GM18870 (cell line): ENCODE measurements around the gene PTBP2.
"Not testable (repeated sequence)": the region's sequence is repeated elsewhere in the genome, so short reads cannot be mapped to it uniquely, and the experiment has no call there.

Experiments
- ATAC-seq: cut with Tn5 transposase; IDR thresholded peaks from one replicate; pipeline ENCODE4 v1.9.1; 2021; ENCODE audit warnings: moderate library complexity; ENCODE audit not compliant: unreplicated experiment

Gene PTBP2

DNA sequence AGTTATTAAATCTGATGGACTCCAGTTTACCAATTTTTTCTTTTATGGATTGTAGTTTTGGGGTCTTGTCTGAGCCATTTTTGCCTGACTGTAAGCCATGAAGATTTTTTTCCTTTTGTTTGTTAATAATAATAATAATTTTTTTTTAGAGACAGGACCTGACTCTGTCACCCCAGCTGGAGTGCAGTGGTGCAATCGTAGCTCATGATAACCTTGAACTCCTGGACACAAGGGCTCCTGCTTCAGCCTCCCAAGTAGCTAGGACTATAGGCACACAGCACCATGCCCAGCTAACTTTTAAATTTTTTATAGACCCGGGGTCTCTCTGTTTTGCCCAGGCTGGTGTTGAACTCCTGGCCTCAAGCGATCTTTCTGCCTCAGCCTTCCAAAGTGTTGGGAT, 6.3 kb downstream of the PTBP2 start:
- no peak for ATAC-seq

DNA sequence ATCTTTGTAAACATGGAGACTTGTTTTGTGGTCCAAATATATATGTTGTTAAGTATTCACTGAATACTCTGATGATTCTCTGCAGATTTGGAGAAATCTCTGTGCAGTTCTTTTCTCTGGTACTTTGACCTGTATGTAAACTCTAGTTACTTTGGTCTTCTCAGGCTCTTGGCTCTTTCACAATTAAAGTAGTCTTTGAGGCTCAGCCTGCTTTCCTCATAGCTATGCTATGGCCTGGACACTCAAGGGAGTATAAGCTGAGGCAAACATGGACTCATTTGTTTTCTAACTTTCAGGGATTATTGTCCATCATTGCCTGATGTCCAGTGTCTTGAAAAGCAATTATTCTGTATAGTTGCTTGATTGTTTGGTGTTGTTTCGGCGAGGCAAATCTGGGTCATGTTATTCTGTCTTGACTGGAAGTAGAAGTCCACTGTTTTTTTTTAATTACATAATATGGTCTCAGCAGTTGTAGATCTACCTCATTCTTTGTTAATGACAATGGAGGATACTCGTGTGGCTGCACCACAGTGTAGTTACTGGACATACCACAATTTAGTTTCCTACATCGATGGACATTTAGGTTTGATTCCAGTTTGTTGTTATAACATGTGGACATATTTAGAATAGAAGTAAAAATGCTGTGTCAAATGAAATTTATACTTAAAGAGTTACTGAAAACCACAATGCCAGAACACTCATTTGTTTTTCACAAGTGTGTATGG, 9.2 kb downstream of the PTBP2 start:
- ATAC-seq, result no peak

DNA sequence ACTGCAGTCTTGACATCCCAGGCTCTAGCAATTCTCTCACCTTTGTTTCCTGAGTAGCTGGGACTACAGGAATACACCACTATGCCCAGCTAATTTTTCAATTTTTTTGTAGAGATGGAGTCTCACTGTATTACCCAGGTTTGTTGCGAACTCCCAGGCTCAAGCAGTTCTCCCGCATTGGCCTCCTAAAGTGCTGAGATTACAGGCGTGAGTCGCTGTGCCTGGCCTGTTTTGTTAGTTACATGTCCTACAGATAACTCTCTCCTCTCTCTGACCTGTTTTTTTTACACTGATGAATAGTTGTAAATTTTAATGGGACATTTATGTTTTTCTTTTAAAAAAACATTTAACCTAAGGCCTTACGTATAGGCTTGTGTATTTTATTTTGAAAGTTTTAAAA, 19.8 kb downstream of the PTBP2 start:
- no peak for ATAC-seq

DNA sequence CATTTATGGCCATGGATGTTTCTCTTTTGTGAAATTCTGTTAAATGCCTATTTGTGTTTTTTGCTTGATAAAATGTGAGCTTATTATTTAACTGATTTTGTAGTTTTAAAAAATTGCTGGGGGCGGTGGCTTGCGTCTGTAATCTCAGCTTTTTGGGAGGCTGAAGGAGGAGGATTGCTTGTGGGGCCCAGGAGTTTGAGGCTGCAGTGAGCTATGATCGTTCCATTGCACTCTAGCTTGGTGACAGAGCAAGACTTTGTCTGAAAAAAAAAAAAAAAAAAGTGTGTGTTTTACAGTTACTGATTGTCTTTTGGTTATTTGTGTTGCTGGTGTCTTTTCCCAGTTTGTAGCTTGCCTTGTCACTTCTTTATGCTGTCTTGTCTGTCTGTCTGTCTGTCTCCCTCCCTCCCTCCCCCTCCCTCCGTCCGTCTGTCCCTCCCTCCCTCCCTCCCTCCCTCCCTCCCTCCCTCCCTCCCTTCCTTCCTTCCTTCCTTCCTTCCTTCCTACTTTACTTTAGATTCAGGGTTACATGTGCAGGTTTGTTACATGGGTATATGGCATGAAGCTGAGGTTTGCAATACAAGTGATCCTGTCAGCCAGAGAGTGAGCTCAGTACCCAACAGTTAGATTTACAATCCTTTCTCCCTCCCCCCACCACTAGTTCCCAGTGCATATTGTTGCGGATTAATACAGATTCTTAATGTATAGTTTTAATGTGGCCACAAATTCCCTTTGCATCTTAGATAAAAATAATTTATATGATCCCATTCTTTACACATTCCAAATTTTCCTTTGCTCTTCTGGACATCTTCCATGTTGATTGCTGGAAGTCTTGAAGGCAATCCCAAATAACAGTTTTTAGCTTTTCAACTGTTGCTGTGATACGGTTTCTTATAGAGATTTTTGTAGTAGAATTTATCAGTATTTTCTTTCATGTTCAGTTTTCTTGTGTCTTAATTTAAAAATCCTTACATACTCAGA, 25.1 kb downstream of the PTBP2 start:
- no peak for ATAC-seq

DNA sequence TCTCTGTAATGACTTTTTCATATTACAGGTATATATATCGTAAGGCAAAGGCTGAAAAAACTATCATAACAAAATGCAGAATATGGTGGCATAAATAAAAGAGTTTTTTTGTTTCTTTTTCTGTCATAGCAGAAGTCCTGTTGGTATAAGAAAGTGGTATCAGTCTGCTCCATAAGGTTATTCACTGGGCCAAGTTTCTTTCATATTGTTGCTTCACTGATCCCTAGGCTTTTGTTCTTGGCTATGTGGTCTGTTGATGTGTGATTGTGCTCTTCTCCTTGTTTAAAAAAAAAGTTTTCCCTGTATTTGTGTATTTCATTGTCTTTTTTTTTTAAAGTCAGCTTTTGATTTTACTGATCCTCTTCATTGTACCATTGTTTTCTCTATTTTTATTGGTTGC, 26.0 kb downstream of the PTBP2 start:
- no peak for ATAC-seq

DNA sequence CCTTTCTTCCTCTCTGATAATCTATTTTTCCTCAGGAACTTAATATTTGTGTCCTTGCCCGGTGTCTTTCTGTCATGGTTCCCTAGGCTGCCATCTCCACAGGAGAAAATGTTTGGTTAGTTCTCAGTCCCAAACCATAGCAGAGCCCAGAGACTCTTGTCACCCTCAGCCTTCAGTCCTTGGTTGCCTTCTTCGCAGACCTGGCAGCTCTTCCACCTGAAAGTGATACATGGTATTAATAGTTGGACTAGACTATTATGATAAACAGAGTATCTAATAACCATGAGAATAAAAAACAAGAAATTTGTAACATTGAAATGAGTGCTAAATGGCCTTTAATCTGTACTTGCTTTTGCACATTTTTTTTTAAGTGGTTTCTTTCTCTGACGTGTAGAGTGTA, 26.5 kb downstream of the PTBP2 start:
- no peak for ATAC-seq

DNA sequence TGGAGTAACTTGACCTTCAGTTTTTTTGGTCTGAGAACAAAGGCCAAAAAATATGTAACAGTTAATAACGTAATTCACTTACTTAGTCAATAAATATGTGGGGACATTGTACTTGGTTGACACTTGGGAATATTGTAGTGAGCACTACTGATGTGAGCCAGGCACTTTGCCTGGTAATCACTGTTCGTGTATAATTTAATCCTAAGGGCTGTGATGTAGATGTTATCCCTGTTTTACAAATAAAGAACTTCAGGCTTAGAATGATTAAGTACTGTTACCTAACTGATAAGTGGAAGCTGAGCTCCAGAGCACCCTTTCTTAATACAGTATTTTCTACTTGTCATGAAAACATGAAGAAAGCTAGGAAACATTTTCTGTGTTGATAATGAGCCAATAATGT, 28.0 kb downstream of the PTBP2 start:
- no peak for ATAC-seq

DNA sequence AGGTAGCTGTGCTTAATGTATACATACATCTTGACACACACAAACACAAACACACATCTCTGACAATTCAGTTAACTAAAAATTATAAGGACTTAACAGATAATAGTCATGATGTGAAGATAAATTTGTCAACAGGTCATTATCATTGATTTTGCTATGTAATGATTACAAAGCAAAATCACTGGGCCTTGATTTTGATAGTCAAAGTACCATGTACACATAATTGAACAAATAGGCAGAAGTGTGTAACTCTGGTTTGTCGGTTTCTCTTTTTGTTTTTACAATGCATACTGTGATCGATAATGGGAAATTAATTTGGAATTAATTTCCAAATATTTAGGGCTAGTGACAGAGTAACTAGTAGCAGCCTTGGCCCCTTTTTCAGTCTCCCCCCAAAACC, 30.8 kb downstream of the PTBP2 start:
- ATAC-seq, result no peak

DNA sequence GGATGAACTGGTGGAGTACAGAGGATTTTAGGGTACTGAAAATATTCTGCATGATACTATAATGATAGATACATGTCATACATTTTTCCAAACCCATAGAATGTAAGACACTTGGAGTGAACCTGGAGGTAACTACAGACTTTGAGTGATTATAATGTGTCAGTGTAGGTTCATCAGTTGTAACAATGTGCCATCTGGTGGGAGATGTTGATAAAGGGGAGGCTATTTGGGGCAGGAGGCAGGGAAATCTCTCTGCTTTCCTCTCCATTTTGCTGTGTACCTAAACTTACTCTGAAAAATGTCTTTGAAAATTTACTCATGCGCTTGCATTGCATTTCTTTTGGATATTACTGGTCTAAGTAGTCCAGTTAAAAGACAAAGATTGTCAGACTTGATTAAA, 35.2 kb downstream of the PTBP2 start:
- no peak for ATAC-seq

DNA sequence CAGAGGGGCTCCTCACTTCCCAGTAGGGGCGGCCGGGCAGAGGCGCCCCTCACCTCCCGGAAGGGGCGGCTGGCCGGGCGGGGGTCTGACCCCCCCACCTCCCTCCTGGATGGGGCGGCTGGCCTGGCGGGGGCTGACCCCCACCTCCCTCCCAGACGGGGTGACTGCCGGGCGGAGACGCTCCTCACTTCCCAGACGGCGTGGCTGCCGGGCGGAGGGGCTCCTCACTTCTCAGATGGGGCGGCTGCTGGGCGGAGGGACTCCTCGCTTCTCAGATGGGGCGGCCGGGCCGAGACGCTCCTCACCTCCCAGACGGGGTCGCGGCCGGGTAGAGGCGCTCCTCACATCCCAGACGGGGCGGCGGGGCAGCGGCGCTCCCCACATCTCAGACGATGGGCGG, 41.0 kb downstream of the PTBP2 start:
- ATAC-seq, result not testable (repeated sequence)

DNA sequence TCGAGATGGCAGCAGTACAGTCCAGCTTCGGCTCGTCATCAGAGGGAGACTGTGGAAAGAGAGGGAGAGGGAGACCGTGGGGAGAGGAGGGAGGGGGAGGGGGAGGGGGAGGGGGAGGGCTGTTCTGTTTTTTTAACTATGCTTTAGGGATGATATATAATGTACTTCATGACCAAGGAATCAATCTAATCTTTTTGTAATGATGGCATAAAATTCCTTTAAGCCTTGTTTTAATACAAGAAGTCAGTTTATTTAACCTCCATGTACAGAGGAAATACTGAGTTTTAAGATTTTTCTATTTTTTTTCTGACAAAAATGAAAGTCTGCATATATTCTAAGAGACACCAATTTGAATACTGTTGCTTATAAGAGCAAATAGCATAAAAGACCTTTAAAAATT, 41.9 kb downstream of the PTBP2 start:
- no peak for ATAC-seq

DNA sequence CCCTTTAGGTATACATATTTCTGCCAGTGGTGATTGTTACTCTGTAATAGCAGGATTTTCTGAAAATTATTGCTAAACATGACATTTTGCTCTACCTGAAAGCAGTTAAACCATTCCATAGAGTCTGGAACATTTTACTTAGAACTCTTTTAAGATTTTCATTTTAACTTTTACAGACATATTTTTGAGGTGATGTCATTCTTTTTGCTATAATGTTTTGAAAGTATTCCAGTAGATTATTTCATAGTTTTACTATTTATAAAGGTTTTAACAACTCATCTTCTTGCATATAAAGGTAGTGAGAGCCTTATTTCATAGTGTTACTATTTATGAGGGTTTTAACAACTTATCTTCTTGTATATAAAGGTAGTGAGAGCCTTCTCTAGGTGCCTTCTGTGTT, 42.9 kb downstream of the PTBP2 start:
- no peak for ATAC-seq

DNA sequence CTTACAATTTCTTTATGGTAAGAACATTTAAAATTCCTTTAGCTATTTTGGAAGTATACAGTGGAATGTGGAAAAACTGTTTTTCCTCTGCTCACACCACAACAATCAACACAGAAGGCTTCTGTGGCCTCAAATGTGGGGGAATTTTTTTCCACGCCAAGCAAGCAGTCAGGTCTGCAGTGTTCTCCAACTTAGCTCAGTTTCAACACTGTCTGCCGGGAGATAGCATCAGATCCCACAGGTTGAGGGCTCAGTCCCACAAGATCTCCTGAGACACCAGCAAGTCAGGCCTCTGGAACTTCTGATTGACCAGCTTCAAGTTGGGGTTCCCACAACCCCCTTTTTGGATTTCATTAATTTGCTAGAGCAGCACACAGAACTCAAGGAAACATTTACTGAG, 50.3 kb downstream of the PTBP2 start:
- no peak for ATAC-seq

DNA sequence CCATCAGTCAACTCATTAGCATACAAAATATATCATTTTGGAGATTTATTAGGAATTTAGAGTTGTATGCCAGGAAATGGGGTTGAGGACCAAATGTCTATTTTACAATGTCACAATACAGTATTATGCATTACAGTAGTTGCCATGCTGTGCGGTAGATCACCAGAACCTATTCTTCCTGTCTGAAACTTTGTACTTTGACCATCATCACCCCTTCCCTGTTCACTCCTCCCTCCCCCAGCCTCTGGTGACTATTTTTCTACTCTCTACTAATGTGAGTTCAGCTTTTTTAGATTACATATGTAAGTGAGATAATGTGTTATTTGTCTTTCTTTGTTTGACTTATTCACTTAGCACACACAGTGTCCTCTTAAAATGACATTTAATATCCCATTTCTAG, 50.8 kb downstream of the PTBP2 start:
- no peak for ATAC-seq

DNA sequence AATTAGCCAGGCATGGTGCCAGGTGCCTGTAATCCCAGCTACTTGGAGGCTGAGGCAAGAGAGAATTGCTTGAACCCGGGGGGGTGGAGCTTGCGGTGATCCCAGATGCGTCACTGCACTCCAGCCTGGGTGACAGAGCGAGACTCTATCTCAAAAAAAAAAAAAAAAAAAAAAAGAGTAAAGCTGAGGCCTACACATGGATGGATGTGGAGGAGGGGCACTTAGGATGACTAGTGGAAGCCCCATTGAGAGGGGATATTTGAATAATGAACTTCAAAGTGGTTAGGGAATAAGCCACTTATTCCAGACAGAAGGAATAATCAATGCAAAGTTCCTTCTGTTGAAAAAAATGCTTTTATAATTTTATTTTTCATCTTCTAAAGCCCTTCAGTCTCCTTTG, 51.4 kb downstream of the PTBP2 start:
- ATAC-seq, result no peak

DNA sequence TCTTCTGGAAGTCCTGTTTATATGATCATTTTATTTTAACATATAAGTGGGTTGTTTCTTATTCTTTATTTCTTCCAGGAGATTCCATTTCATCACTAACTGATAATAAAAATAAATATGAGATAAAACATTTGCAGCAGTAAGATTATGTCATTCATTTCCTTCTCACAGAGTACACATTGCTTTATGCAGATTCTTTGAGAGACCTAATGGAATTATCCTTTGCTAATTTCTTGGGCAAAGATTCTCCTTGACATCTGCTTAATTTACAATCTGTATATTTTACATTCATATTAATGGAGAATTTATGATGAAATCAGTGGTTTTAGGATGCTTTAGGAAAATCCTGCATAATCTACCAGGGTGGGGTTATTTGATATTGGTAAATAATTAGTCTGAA, 60.6 kb downstream of the PTBP2 start:
- no peak for ATAC-seq

DNA sequence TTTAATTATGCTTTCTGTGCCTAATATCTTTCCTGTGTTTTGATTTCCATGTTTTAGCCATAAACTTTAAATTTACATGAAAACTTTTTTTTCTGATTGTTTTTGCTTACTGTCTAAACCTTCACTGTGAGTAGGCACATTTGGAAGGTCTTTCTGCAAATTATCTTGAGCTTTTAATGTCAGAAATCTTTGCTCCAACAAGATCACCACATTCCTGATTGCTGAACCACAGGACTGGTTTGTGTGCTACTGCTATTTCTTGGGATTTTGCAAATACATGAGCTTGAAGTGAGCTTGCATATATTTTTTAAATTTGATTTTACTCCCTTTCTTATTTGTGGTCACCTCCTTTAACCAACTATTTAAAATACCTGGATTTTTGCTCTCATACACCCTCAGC, 61.3 kb downstream of the PTBP2 start:
- ATAC-seq, result no peak

DNA sequence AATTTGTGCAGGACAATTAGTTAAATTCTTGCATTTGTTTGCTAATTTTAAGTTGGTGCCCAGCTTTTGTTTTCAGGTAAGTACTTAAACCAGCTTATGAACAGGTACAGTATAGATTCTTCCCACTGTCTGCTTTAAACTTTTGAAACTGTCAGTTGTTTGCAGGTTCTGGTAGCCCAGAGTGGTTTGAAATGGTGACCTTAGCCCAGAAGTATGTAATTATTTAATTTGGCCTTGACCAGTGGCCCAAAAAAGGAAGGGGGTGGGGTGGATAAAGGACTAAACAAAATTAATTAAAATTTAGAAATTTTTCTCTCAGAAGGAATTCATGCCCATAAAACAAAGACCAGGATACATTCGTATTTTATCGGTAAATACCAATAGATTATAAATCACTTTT, 69.0 kb downstream of the PTBP2 start:
- ATAC-seq, result no peak

DNA sequence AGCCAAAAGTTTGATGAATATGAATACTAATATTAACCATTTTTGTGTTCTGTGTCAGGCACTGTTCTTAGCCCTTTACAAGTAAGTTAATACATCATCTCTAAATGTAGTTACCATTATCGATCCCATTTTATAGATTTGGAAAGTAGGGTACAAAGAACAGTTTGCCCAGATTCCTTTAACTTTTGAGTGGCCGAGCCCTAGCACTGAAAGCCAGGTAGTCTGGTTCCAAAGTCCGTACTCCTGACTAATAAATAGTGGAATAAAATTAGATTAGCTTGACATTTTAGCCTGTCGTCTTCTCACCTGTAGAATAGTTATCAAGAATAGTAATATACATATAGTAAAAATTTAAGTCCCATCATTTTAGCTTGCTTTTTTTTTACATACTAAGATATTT, 70.6 kb downstream of the PTBP2 start:
- no peak for ATAC-seq

DNA sequence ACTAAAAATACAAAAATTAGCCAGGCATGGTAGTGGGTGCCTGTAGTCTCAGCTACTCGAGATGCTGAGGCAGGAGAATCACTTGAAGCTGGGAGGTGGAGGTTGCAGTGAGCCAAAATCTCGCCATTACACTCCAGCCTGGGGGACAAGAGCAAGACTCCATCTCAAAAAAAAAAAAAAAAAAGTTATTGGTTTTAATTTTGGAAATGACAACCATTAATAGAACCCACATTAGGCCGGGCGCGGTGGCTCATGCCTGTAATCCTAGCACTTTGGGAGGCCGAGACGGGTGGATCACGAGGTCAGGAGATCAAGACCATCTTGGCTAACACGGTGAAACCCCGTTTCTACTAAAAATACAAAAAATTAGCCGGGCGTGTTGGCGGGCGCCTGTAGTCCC, 80.1 kb downstream of the PTBP2 start:
- not testable (repeated sequence) for ATAC-seq

DNA sequence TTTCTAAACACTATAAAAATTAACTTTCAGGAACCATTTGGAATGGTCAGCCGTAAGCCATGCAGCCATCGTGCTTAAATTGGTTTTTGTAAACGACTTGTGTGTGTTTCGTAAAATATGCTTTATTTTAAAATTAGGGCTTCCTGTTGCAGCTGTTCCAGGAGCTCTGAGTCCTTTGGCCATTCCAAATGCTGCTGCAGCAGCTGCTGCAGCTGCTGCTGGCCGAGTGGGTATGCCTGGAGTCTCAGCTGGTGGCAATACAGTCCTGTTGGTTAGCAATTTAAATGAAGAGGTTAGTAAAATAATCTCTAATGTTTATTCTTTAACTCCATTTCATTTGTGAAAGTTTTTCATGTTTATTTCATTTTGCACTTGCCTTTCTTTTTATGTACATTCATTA, 83.1 kb downstream of the PTBP2 start:
- ATAC-seq, result no peak

DNA sequence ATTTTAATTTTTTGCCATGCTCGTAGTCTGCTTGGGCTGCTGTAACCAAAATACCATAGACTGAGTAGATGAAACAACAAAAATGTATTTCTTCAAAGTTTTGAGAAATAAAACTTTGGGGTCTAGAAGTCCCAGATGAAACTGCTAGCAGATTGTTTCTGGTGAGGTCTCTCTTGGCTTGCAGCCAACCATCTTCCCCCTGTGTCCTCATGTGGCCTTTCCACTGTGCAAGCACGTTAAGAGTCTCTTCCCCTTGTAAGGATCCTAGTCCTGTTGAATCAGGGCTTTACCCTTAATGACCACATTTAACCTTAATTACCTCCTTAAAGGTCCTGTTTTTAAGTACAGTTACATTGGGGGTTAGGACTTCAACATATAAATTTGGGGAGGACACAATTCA, 86.6 kb downstream of the PTBP2 start:
- no peak for ATAC-seq
